Measurements from ENCODE around the gene ATAD1. TPM values are rescaled to one million over a fixed set of nuclear protein-coding genes. Genes with fewer than 3 reads are reported as not detected.
A peak's percentile ranks its signal among the peaks of the same experiment; 100 is the strongest.

ATAD1 gene
- total and polyA plus RNA-seq, 10 of the 15 experiments (the other 5 are each of a cell fraction or from before 2014, with no cell fraction given), result 24.7 to 59.3 (median 41.1) TPM

DNA sequence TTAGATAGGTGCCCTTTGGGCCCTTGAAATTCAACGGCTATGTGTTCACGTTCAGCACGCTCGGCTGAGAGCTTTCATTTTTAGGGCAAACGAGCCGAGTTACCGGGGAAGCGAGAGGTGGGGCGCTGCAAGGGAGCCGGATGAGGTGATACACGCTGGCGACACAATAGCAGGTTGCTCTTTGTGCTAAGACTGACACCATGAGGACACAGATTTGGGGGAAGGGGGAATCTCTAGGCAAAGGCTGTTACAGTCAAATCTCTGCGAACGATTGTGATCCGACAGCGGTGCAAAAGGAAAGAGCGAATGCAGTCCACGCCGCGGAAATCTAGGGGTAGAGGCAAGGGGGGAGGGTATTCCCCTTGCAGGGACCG lies 44.6 kb upstream of the ATAD1 start:
- Histone ChIP-seq H3K9ac (ENCODE audit: control insufficient read depth, insufficient read depth, low read length) (peak overlapping the region; percentile 99), H3K79me2 (ENCODE audit: control insufficient read depth, insufficient read depth, low read length) (peaks cover 72% of the 10 kb centered on the region), H3K9me3 (replicated peaks; ENCODE audit: control insufficient read depth, insufficient read depth, low read length) (no peaks in the 10 kb centered on the region), H3K27ac (ENCODE audit: control insufficient read depth, insufficient read depth) (peak overlapping the region; percentile 98), H3K4me3 (peak overlapping the region; percentile 84), H3K36me3 (ENCODE audit: control insufficient read depth in 2 of 2, insufficient read depth in 2 of 2, low read length in 1 of 2) (no peaks in the 10 kb centered on the region), H4K20me1 (ENCODE audit: control insufficient read depth, insufficient read depth) (no peaks in the 10 kb centered on the region), H2AFZ (ENCODE audit: control insufficient read depth, low read depth, low read length) (peak overlapping the region; percentile 73), H3K4me1 (ENCODE audit: control insufficient read depth, insufficient read depth, low read length) (peaks cover 8% of the 10 kb centered on the region), H3K4me2 (ENCODE audit: control insufficient read depth, insufficient read depth) (peak overlapping the region; percentile 89), H3K27me3 (replicated peaks in 1 of 2; ENCODE audit: control insufficient read depth in 2 of 2, insufficient read depth in 2 of 2, low read length in 1 of 2) (no peaks in the 10 kb centered on the region)
- ChIA-PET SMC1A (ENCODE audit: uncharacterized antibody, unreplicated experiment) (interaction anchor here (0.8 to 6.9 kb wide), 18 partner anchors 9 to 690 kb away, joined by 3 to 140 read pairs (median 8); partner anchors contain the start of gene ATAD1), CTCF (interaction anchor here (0.6 to 3.8 kb wide), 17 partner anchors 11 to 719 kb away, joined by 3 to 98 read pairs (median 4); no protein-coding TSS in a partner anchor), POLR2A (interaction anchor here (0.6 to 3.3 kb wide), 19 partner anchors 9 to 630 kb away, joined by 3 to 53 read pairs (median 5); partner anchors contain the start of gene ATAD1), RAD21 (ENCODE audit: unreplicated experiment) (interaction anchor here (0.8 to 6.4 kb wide), 25 partner anchors 9 to 692 kb away, joined by 3 to 158 read pairs (median 8); no protein-coding TSS in a partner anchor)
- no TSS peak for BruUV-seq (replicated peaks)
- ATAC-seq (peak; percentile 12), FAIRE-seq (no peak), DNase-seq (ENCODE audit: low read depth, low spot score) (no peak)
- in situ Hi-C loops (cut with MboI), result loop anchor here (5.0 to 10.0 kb wide), 5 partner anchors 202 to 690 kb away; no protein-coding TSS in a partner anchor
- under 1% methylated on average over 21 of the region's 21 CpGs for WGBS (ENCODE audit: insufficient coverage, insufficient replicate concordance, low lambda C conversion rate, missing lambda C conversion rate)
- intact Hi-C loops (cut with micrococcal nuclease; ENCODE audit: unreplicated experiment), result loop anchor here (1.0 to 5.0 kb wide), 5 partner anchors 70 to 425 kb away; no protein-coding TSS in a partner anchor
- TF ChIP-seq SMC3 (IDR thresholded peaks at IDR 0.05; ENCODE audit: borderline replicate concordance, low read length), result no peak
- TF ChIP-seq, protein P1, sequence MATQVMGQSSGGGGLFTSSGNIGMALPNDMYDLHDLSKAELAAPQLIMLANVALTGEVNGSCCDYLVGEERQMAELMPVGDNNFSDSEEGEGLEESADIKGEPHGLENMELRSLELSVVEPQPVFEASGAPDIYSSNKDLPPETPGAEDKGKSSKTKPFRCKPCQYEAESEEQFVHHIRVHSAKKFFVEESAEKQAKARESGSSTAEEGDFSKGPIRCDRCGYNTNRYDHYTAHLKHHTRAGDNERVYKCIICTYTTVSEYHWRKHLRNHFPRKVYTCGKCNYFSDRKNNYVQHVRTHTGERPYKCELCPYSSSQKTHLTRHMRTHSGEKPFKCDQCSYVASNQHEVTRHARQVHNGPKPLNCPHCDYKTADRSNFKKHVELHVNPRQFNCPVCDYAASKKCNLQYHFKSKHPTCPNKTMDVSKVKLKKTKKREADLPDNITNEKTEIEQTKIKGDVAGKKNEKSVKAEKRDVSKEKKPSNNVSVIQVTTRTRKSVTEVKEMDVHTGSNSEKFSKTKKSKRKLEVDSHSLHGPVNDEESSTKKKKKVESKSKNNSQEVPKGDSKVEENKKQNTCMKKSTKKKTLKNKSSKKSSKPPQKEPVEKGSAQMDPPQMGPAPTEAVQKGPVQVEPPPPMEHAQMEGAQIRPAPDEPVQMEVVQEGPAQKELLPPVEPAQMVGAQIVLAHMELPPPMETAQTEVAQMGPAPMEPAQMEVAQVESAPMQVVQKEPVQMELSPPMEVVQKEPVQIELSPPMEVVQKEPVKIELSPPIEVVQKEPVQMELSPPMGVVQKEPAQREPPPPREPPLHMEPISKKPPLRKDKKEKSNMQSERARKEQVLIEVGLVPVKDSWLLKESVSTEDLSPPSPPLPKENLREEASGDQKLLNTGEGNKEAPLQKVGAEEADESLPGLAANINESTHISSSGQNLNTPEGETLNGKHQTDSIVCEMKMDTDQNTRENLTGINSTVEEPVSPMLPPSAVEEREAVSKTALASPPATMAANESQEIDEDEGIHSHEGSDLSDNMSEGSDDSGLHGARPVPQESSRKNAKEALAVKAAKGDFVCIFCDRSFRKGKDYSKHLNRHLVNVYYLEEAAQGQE (IDR thresholded peaks at IDR 0.05; ENCODE audit: low read depth, low read length), result no peak
- TF ChIP-seq SRF (IDR thresholded peaks at IDR 0.05; ENCODE audit: low read depth in 2 of 2, low read length in 2 of 2), result 0 out of 4 replicates have a peak, but pooled peaks of 1 of the 2 experiments have one; percentile 8
- no peak for TF ChIP-seq CEBPB (IDR thresholded peaks at IDR 0.05; ENCODE audit: borderline replicate concordance in 1 of 2, low read depth in 2 of 2, low read length in 2 of 2)
- no peak for TF ChIP-seq NFYB (IDR thresholded peaks at IDR 0.05; ENCODE audit: insufficient read depth, low read depth, low read length)
- TF ChIP-seq, protein P2, sequence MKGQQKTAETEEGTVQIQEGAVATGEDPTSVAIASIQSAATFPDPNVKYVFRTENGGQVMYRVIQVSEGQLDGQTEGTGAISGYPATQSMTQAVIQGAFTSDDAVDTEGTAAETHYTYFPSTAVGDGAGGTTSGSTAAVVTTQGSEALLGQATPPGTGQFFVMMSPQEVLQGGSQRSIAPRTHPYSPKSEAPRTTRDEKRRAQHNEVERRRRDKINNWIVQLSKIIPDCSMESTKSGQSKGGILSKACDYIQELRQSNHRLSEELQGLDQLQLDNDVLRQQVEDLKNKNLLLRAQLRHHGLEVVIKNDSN (IDR thresholded peaks at IDR 0.05; ENCODE audit: borderline replicate concordance, extremely low read length, insufficient read depth, low read depth, low read length), result peak; percentile 5
- no peak for TF ChIP-seq BCL11A (IDR thresholded peaks at IDR 0.05; ENCODE audit: low read depth, low read length)
- TF ChIP-seq SMARCA5 (IDR thresholded peaks at IDR 0.05), result no peak
- TF ChIP-seq, protein P3, sequence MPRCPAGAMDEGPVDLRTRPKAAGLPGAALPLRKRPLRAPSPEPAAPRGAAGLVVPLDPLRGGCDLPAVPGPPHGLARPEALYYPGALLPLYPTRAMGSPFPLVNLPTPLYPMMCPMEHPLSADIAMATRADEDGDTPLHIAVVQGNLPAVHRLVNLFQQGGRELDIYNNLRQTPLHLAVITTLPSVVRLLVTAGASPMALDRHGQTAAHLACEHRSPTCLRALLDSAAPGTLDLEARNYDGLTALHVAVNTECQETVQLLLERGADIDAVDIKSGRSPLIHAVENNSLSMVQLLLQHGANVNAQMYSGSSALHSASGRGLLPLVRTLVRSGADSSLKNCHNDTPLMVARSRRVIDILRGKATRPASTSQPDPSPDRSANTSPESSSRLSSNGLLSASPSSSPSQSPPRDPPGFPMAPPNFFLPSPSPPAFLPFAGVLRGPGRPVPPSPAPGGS (IDR thresholded peaks at IDR 0.05; ENCODE audit: borderline replicate concordance, insufficient read depth, low read depth, low read length, poor library complexity, severe bottlenecking), result no peak
- no peak for TF ChIP-seq TAF1 (IDR thresholded peaks at IDR 0.05; ENCODE audit: borderline replicate concordance, low read depth, low read length)
- TF ChIP-seq, protein P4, sequence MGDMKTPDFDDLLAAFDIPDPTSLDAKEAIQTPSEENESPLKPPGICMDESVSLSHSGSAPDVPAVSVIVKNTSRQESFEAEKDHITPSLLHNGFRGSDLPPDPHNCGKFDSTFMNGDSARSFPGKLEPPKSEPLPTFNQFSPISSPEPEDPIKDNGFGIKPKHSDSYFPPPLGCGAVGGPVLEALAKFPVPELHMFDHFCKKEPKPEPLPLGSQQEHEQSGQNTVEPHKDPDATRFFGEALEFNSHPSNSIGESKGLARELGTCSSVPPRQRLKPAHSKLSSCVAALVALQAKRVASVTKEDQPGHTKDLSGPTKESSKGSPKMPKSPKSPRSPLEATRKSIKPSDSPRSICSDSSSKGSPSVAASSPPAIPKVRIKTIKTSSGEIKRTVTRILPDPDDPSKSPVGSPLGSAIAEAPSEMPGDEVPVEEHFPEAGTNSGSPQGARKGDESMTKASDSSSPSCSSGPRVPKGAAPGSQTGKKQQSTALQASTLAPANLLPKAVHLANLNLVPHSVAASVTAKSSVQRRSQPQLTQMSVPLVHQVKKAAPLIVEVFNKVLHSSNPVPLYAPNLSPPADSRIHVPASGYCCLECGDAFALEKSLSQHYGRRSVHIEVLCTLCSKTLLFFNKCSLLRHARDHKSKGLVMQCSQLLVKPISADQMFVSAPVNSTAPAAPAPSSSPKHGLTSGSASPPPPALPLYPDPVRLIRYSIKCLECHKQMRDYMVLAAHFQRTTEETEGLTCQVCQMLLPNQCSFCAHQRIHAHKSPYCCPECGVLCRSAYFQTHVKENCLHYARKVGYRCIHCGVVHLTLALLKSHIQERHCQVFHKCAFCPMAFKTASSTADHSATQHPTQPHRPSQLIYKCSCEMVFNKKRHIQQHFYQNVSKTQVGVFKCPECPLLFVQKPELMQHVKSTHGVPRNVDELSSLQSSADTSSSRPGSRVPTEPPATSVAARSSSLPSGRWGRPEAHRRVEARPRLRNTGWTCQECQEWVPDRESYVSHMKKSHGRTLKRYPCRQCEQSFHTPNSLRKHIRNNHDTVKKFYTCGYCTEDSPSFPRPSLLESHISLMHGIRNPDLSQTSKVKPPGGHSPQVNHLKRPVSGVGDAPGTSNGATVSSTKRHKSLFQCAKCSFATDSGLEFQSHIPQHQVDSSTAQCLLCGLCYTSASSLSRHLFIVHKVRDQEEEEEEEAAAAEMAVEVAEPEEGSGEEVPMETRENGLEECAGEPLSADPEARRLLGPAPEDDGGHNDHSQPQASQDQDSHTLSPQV (IDR thresholded peaks at IDR 0.05), result no peak

Measured in GM12878 (cell line).